H9 (cell line): Measurements from ENCODE around the gene WWC1. TPM values are rescaled to one million over a fixed set of nuclear protein-coding genes. Genes with fewer than 3 reads are reported as not detected.

Experiments
- DNase-seq: peaks from one replicate; pipeline ENCODE4 v3.0.0-alpha.2; 2017
- H2AFZ ChIP-seq: one replicate; pipeline ENCODE4 v1.6.1; 2013; ENCODE audit warnings: mild to moderate bottlenecking, low read length, control low read depth, moderate library complexity
- H2AK5ac ChIP-seq: 2 replicates; pipeline ENCODE4 v1.6.1; 2013; ENCODE audit warnings: low read length, control low read depth, mixed read lengths; ENCODE audit not compliant: insufficient read length
- H2BK120ac ChIP-seq: one replicate; pipeline ENCODE4 v1.6.1; 2013; ENCODE audit warnings: low read depth, mild to moderate bottlenecking, low read length, control low read depth, inconsistent platforms; ENCODE audit not compliant: poor library complexity, severe bottlenecking
- H2BK12ac ChIP-seq: 2 replicates; pipeline ENCODE4 v1.6.1; 2013; ENCODE audit warnings: low read length, control low read depth, mixed read lengths, low read depth; ENCODE audit not compliant: insufficient read length
- H2BK15ac ChIP-seq: 2 replicates; pipeline ENCODE4 v1.6.1; 2013; ENCODE audit warnings: low read depth, low read length, control low read depth
- H2BK20ac ChIP-seq: one replicate; pipeline ENCODE4 v1.6.1; 2013; ENCODE audit warnings: low read depth, mild to moderate bottlenecking, low read length, control low read depth, inconsistent platforms; ENCODE audit not compliant: poor library complexity, severe bottlenecking
- H2BK5ac ChIP-seq: 2 replicates; pipeline ENCODE4 v1.6.1; 2013; ENCODE audit warnings: low read length, control low read depth, mixed read lengths; ENCODE audit not compliant: insufficient read length
- H3K14ac ChIP-seq: 2 replicates; pipeline ENCODE4 v1.6.1; 2013; ENCODE audit warnings: low read length, control low read depth; ENCODE audit not compliant: insufficient read depth
- H3K18ac ChIP-seq: 2 replicates; pipeline ENCODE4 v1.6.1; 2013; ENCODE audit warnings: low read depth, mild to moderate bottlenecking, mixed read lengths, low read length, control low read depth; ENCODE audit not compliant: insufficient read length
- H3K23ac ChIP-seq: 2 replicates; pipeline ENCODE4 v1.6.1; 2013; ENCODE audit warnings: low read length, control low read depth, mixed read lengths, low read depth; ENCODE audit not compliant: insufficient read length
- H3K23me2 ChIP-seq: 2 replicates; pipeline ENCODE4 v1.6.1; 2013; ENCODE audit warnings: low read depth, mild to moderate bottlenecking, mixed read lengths, low read length, control low read depth; ENCODE audit not compliant: insufficient read length, poor library complexity, severe bottlenecking
- H3K27ac ChIP-seq: 2 replicates; pipeline ENCODE4 v1.5.1; 2013; ENCODE audit warnings: low read length, control low read depth, mixed read lengths, low read depth; ENCODE audit not compliant: insufficient read length
- H3K27me3 ChIP-seq: 2 replicates; pipeline ENCODE4 v1.6.1; 2013; ENCODE audit warnings: low read length, control low read depth, inconsistent platforms; ENCODE audit not compliant: insufficient read depth
- H3K4ac ChIP-seq: 2 replicates; pipeline ENCODE4 v1.6.1; 2013; ENCODE audit warnings: low read depth, mild to moderate bottlenecking, control low read depth, inconsistent platforms, low read length, moderate library complexity
- H3K4me1 ChIP-seq: 2 replicates; pipeline ENCODE4 v1.6.1; 2013; ENCODE audit warnings: low read length, control low read depth, inconsistent platforms; ENCODE audit not compliant: insufficient read depth
- H3K4me2 ChIP-seq: 2 replicates; pipeline ENCODE4 v1.6.1; 2013; ENCODE audit warnings: low read length, control low read depth, mixed read lengths; ENCODE audit not compliant: insufficient read length, insufficient read depth
- H3K56ac ChIP-seq: 2 replicates; pipeline ENCODE4 v1.6.1; 2013; ENCODE audit warnings: low read depth, mild to moderate bottlenecking, mixed read lengths, low read length, control low read depth; ENCODE audit not compliant: insufficient read length
- H3K79me1 ChIP-seq: 2 replicates; pipeline ENCODE4 v1.6.1; 2013; ENCODE audit warnings: low read depth, mild to moderate bottlenecking, moderate library complexity, low read length, control low read depth, inconsistent platforms; ENCODE audit not compliant: insufficient read depth, poor library complexity, severe bottlenecking
- H3K79me2 ChIP-seq: 2 replicates; pipeline ENCODE4 v1.6.1; 2013; ENCODE audit warnings: low read length, control low read depth, inconsistent platforms; ENCODE audit not compliant: insufficient read depth
- H3K9ac ChIP-seq: 2 replicates; pipeline ENCODE4 v1.6.1; 2013; ENCODE audit warnings: low read length, control low read depth, mixed read lengths; ENCODE audit not compliant: insufficient read length; ENCODE audit errors: extremely low read depth
- H3K9me3 ChIP-seq: one replicate; pipeline ENCODE4 v1.6.1; 2013; ENCODE audit warnings: low read depth, low read length, inconsistent platforms; ENCODE audit not compliant: control insufficient read depth
- H3T11ph ChIP-seq: one replicate; pipeline ENCODE4 v1.6.1; 2013; ENCODE audit warnings: mild to moderate bottlenecking, low read length, control low read depth, inconsistent platforms
- H4K20me1 ChIP-seq: one replicate; pipeline ENCODE4 v1.6.1; 2013; ENCODE audit not compliant: control insufficient read depth, insufficient read length, insufficient read depth
- H4K5ac ChIP-seq: 2 replicates; pipeline ENCODE4 v1.6.1; 2013; ENCODE audit warnings: low read depth, mild to moderate bottlenecking, mixed read lengths, low read length, control low read depth; ENCODE audit not compliant: insufficient read length
- H4K8ac ChIP-seq: replicated peaks from 2 replicates; pipeline ENCODE4 v1.6.1; 2013; ENCODE audit warnings: low read length, control low read depth, mixed read lengths, low read depth; ENCODE audit not compliant: insufficient read length
- H4K91ac ChIP-seq: 2 replicates; pipeline ENCODE4 v1.6.1; 2013; ENCODE audit warnings: low read depth, mild to moderate bottlenecking, moderate library complexity, mixed read lengths, low read length, control low read depth; ENCODE audit not compliant: insufficient read length
- H3K27ac Mint-ChIP-seq, 3 experiments: 2 replicates in 2 of 3; 3 replicates in 1 of 3; pipeline ENCODE4 v1.8.0; 2020 to 2021; ENCODE audit warnings: mixed read lengths in 3 of 3, mild to moderate bottlenecking in 1 of 3, moderate library complexity in 1 of 3
- H3K27me3 Mint-ChIP-seq: 2 replicates; pipeline ENCODE4 v1.8.0; 2021; ENCODE audit warnings: low read depth, mild to moderate bottlenecking, moderate library complexity, mixed read lengths
- H3K36me3 Mint-ChIP-seq, 3 experiments: 2 replicates in 2 of 3; 3 replicates in 1 of 3; pipeline ENCODE4 v1.8.0; 2020 to 2021; ENCODE audit warnings: low read depth in 3 of 3, mixed read lengths in 3 of 3; ENCODE audit not compliant: insufficient read depth in 1 of 3
- H3K4me1 Mint-ChIP-seq, 2 experiments: 2 replicates each; pipeline ENCODE4 v1.8.0; 2020; ENCODE audit warnings: mixed read lengths in 2 of 2
- H3K4me3 Mint-ChIP-seq, 2 experiments: 2 replicates in 1 of 2; 3 replicates in 1 of 2; pipeline ENCODE4 v1.8.0; 2020 to 2021; ENCODE audit warnings: mild to moderate bottlenecking in 2 of 2, mixed read lengths in 2 of 2, moderate library complexity in 1 of 2
- H3K9me3 Mint-ChIP-seq, 2 experiments: 2 replicates in 1 of 2; 3 replicates in 1 of 2; pipeline ENCODE4 v1.8.0; 2020; ENCODE audit warnings: mild to moderate bottlenecking in 2 of 2, mixed read lengths in 2 of 2, moderate library complexity in 1 of 2
- WGBS: extraction: QIAGEN DNeasy Blood & Tissue Kit; methylation state at CpG from one replicate; pipeline ENCODE4 v1.1.7; 2013; ENCODE audit warnings: missing lambda C conversion rate, low lambda C conversion rate, mixed read lengths; ENCODE audit not compliant: insufficient read length; ENCODE audit errors: extremely low coverage; 5-methylcytosine and 5-hydroxymethylcytosine counted together
- total RNA-seq: library from RNA; stranded (reverse); gene quantifications from 2 replicates; pipeline ENCODE4 v1.2.1, GENCODE V29; 2021
- TF ChIP-seq, protein P1 (sequence below): fragments of 200-600 bp; sonication (generic); conservative IDR thresholded peaks from 3 replicates; pipeline ENCODE4 v1.8.0; 2021; ENCODE audit warnings: antibody characterized with exemption, mild to moderate bottlenecking

The WWC1 gene
- total RNA-seq, 1 experiment from 2014 or later, result 28.2 TPM

DNA sequence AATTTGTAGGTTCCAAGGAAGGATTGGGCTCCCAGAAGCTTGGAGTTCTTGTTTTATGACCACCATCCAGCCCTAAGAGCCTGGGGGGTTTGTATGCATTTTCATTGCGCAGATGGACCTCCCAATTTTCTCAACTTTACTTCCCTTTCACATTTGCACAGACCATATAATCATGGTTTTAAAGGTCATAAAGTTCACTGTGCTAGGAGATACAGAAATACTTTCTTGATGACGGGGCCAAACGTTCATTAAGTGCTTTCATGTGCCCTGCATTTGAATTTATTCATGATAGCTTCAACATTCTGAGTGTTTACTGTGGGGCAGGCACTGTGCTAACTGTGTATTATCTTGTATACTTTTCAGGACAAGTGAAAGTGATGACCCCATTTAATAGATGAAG is 51.5 kb downstream of the WWC1 start:
- H3K4me1 Mint-ChIP-seq, result peaks cover 58 to 74% of the 10 kb centered on the region in 2 experiments
- H3K4me1 ChIP-seq, result peaks cover 18% of the 10 kb centered on the region
- no peak overlapping the region for H3K23ac ChIP-seq
- H4K5ac ChIP-seq, result no peak overlapping the region
- H3K4me3 Mint-ChIP-seq, result no peak overlapping the region
- peaks cover 8 to 16% (median 9%) of the 10 kb centered on the region in 3 experiments for H3K36me3 Mint-ChIP-seq
- no peaks in the 10 kb centered on the region for H4K20me1 ChIP-seq
- H4K91ac ChIP-seq, result no peak overlapping the region
- H3K9me3 Mint-ChIP-seq, result no peaks in the 10 kb centered on the region; a peak in 1 of 5 replicates
- H3K27ac ChIP-seq, result no peak overlapping the region
- H3K4ac ChIP-seq, result no peak overlapping the region
- no peak overlapping the region for H4K8ac ChIP-seq
- H2BK12ac ChIP-seq, result no peak overlapping the region
- H2BK20ac ChIP-seq, result no peak overlapping the region
- WGBS, result no CpG with 5 or more reads among the region's 3 CpGs
- TF ChIP-seq, protein P1, sequence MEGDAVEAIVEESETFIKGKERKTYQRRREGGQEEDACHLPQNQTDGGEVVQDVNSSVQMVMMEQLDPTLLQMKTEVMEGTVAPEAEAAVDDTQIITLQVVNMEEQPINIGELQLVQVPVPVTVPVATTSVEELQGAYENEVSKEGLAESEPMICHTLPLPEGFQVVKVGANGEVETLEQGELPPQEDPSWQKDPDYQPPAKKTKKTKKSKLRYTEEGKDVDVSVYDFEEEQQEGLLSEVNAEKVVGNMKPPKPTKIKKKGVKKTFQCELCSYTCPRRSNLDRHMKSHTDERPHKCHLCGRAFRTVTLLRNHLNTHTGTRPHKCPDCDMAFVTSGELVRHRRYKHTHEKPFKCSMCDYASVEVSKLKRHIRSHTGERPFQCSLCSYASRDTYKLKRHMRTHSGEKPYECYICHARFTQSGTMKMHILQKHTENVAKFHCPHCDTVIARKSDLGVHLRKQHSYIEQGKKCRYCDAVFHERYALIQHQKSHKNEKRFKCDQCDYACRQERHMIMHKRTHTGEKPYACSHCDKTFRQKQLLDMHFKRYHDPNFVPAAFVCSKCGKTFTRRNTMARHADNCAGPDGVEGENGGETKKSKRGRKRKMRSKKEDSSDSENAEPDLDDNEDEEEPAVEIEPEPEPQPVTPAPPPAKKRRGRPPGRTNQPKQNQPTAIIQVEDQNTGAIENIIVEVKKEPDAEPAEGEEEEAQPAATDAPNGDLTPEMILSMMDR, result no peak
- H2AFZ ChIP-seq, result no peak overlapping the region
- H2BK120ac ChIP-seq, result no peak overlapping the region
- H3K79me2 ChIP-seq, result no peaks in the 10 kb centered on the region
- no peak overlapping the region; the same call in 1 of the 2 replicates for H3K14ac ChIP-seq
- no peak overlapping the region for H3K56ac ChIP-seq
- DNase-seq, result no peak
- H2BK5ac ChIP-seq, result no peak overlapping the region
- H3T11ph ChIP-seq, result no peak overlapping the region
- no peaks in the 10 kb centered on the region for H3K9me3 ChIP-seq
- H3K18ac ChIP-seq, result no peak overlapping the region
- H3K27me3 ChIP-seq, result no peaks in the 10 kb centered on the region
- no peaks in the 10 kb centered on the region for H3K27me3 Mint-ChIP-seq
- no peak overlapping the region for H2BK15ac ChIP-seq
- H3K27ac Mint-ChIP-seq, result no peak overlapping the region; a peak in 1 of 7 replicates
- no peaks in the 10 kb centered on the region for H3K79me1 ChIP-seq
- no peak overlapping the region for H3K9ac ChIP-seq
- H3K23me2 ChIP-seq, result no peaks in the 10 kb centered on the region
- no peak overlapping the region for H2AK5ac ChIP-seq
- no peak overlapping the region for H3K4me2 ChIP-seq
